Left lung (tissue), 10 donors: ENCODE measurements around the gene AK5. TPM values are rescaled to one million over a fixed set of nuclear protein-coding genes. Genes with fewer than 3 reads are reported as not detected.

Source experiments
- ATAC-seq: fragments of 200-7000 bp; cut with Tn5 transposase; one replicate; pipeline ENCODE4 v1.9.1; 2020; ENCODE audit warnings: moderate library complexity
- DNase-seq, 4 donors: peaks; one replicate each; pipeline ENCODE4 v3.0.0-alpha.2; 2013 to 2020
- H3K27ac ChIP-seq, 2 donors: fragments of 200-600 bp; sonication (generic) in 1 of 2; one replicate each; pipeline versions ENCODE4 v1.5.0 to v1.8.0; 2020 to 2021
- H3K27me3 ChIP-seq, 2 donors: fragments of 200-600 bp; sonication (generic) in 1 of 2; one replicate each; pipeline versions ENCODE4 v1.5.0 to v1.8.0; 2020 to 2021
- H3K36me3 ChIP-seq, 2 donors: fragments of 200-600 bp; sonication (generic) in 1 of 2; one replicate each; pipeline versions ENCODE4 v1.5.0 to v1.8.0; 2020 to 2021
- H3K4me1 ChIP-seq, 2 donors: fragments of 200-600 bp; one replicate each; pipeline ENCODE4 v1.8.0; 2021
- H3K4me3 ChIP-seq, 2 donors: fragments of 200-600 bp; sonication (generic) in 1 of 2; one replicate each; pipeline versions ENCODE4 v1.5.0 to v1.8.0; 2020 to 2021; ENCODE audit warnings: mild to moderate bottlenecking in 1 of 2
- H3K9me3 ChIP-seq, 2 donors: fragments of 200-600 bp; sonication (generic) in 1 of 2; one replicate each; pipeline versions ENCODE4 v1.5.0 to v1.8.0; 2020 to 2021
- CTCF ChIP-seq, 2 donors: fragments of 200-600 bp; sonication (generic) in 1 of 2; IDR thresholded peaks; one replicate each; pipeline versions ENCODE4 v1.5.0 to v1.8.0; 2021; ENCODE audit warnings: antibody characterized with exemption in 2 of 2
- intact Hi-C, 2 donors: fragments of 100-400 bp; cut with DNase I; formaldehyde crosslinking; loops; one replicate each; pipeline versions ENCODE4 v1.11.2 to v1.14.2; 2022
- polyA plus RNA-seq, 6 donors: library from polyadenylated mRNA; unstranded; fragments of 120-200 nt; gene quantifications; one replicate each; pipeline ENCODE4 v1.2.1, GENCODE V29; 2013; ENCODE audit not compliant: insufficient read length in 6 of 6
- total RNA-seq, 2 donors: library from RNA; stranded (reverse); fragmentation: NEBNext Ultra II Directional; extraction: Animal tissue kit (Norgen Biotek cat#: 25700); gene quantifications; one replicate each; pipeline ENCODE4 v1.2.1, GENCODE V29; 2021
- donor health status: DM: no; HTN: yes; CAD: no.
- donor health status: DM: no; HTN: no; CAD: no.

The AK5 gene
- total and polyA plus RNA-seq, 8 donors: 0.29 to 1.4 (median 0.80) TPM

DNA sequence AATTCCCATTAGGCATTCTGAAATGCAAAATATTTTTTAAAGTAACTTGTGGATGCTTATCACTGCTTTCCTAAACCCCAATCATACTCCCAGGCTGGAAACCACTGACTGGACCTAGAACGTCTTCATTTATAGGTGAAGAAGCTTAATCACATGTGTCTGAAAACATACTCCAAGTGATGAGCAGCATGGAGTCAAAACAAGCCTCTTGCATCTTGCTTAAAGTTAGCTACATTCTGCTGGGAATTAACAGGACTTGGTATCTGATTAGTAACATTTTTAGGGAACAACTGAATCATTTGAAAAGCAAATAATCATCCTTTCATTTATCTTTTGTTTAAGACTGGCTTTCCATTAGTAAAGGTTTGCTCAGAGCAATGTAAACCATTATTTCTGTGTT, 105.7 kb downstream of the AK5 start:
- Histone ChIP-seq H3K4me3 (no peak overlapping the region), H3K27ac (no peak overlapping the region), H3K27me3 (no peaks in the 10 kb centered on the region), H3K9me3 (no peaks in the 10 kb centered on the region), H3K36me3 (no peaks in the 10 kb centered on the region), H3K4me1 (no peaks in the 10 kb centered on the region)
- DNase-seq (no peak), ATAC-seq (no peak)
- intact Hi-C loops: no loop called here
- no peak for TF ChIP-seq CTCF (IDR thresholded peaks at IDR 0.05)

DNA sequence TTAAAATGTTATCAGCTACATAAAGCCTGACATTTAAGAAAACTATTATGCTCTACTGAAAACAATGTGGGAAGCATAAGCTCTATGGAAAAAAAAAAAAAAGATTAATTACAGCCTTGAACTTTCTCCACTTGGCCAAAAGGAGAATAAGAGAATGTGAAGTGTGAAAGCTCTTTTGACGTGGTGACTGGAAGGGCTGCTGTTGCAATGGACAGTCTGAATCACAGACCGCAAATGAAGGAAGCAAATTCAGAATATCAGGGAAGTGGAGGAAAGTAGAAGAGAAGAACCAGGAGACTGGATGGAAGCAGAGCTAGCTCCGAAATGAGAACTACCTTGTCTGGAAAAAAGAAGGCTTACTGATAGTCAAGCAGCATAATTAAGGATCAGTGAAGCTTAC, 106.8 kb downstream of the AK5 start:
- Histone ChIP-seq H3K36me3 (no peaks in the 10 kb centered on the region), H3K27me3 (no peaks in the 10 kb centered on the region), H3K9me3 (no peaks in the 10 kb centered on the region), H3K27ac (no peak overlapping the region), H3K4me3 (no peak overlapping the region), H3K4me1 (no peaks in the 10 kb centered on the region)
- intact Hi-C loops: no loop called here
- DNase-seq (no peak), ATAC-seq (peak; percentile 18)
- no peak for TF ChIP-seq CTCF (IDR thresholded peaks at IDR 0.05)

DNA sequence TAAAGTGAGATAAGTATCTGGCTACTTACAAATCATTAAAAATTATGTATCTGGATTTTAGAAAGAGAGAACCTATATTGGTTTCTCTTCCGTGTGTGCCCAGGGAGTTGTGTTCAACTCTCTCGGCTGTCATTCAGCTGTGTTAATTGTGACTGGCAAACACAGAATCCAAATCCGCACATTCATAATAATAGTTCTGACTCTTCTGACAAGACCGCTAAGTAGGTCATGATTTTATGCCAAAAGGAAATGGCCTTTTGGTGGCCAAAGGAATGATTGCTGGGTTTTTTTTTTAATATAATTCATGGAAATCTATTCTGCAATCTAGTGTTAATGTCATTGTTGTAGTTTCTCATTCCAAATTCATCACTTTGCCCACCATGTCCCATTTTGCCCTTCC, 110.7 kb downstream of the AK5 start:
- TF ChIP-seq CTCF (IDR thresholded peaks at IDR 0.05): no peak
- no peaks in the 10 kb centered on the region for H3K36me3 ChIP-seq
- DNase-seq (no peak), ATAC-seq (no peak)
- intact Hi-C loops: no loop called here
- no peaks in the 10 kb centered on the region for H3K9me3 ChIP-seq
- H3K4me3 ChIP-seq: no peak overlapping the region
- no peaks in the 10 kb centered on the region for H3K27me3 ChIP-seq
- no peaks in the 10 kb centered on the region for H3K4me1 ChIP-seq
- no peak overlapping the region for H3K27ac ChIP-seq

GRCh38 chr1:77394166-77394565, 112.3 kb downstream of the AK5 start:
- Histone ChIP-seq H3K36me3 (no peaks in the 10 kb centered on the region), H3K27ac (no peak overlapping the region), H3K4me3 (no peak overlapping the region), H3K4me1 (no peaks in the 10 kb centered on the region), H3K27me3 (no peaks in the 10 kb centered on the region), H3K9me3 (no peaks in the 10 kb centered on the region)
- intact Hi-C loops: no loop called here
- DNase-seq: no peak
- no peak for TF ChIP-seq CTCF (IDR thresholded peaks at IDR 0.05)
- no peak for ATAC-seq

GRCh38 chr1:77395051-77395450, 113.2 kb downstream of the AK5 start:
- no peaks in the 10 kb centered on the region for H3K27me3 ChIP-seq
- TF ChIP-seq CTCF (IDR thresholded peaks at IDR 0.05): no peak
- no peak overlapping the region for H3K4me3 ChIP-seq
- DNase-seq: no peak
- no peak for ATAC-seq
- no peaks in the 10 kb centered on the region for H3K36me3 ChIP-seq
- intact Hi-C loops: no loop called here
- no peaks in the 10 kb centered on the region for H3K4me1 ChIP-seq
- H3K9me3 ChIP-seq: no peaks in the 10 kb centered on the region
- no peak overlapping the region for H3K27ac ChIP-seq
